Stimulated activated CD4-positive, alpha-beta T cell treated with anti-CD3 and anti-CD28 coated beads, TNF-alpha, amount 100 ng/mL, for 1 hour (primary cell): ENCODE results near the gene MRPL52.
"Not testable (repeated sequence)": the region's sequence is repeated elsewhere in the genome, so short reads cannot be mapped to it uniquely, and the experiment has no call there.

Experiments used
- DNase-seq, 3 donors: peaks; one replicate each; pipeline ENCODE4 v3.0.0-alpha.2; 2020; ENCODE audit warnings: low read depth in 3 of 3, low spot score in 1 of 3

The MRPL52 gene

GRCh38 chr14:22829661-22830442, at the start of gene MRPL52:
Gene MRPL52, plus strand, starts transcription at chr14:22829887. Its CDS starts 26 bp downstream, at chr14:22829913.
- peak; percentile 77 to 81 (median 78) for DNase-seq

DNA sequence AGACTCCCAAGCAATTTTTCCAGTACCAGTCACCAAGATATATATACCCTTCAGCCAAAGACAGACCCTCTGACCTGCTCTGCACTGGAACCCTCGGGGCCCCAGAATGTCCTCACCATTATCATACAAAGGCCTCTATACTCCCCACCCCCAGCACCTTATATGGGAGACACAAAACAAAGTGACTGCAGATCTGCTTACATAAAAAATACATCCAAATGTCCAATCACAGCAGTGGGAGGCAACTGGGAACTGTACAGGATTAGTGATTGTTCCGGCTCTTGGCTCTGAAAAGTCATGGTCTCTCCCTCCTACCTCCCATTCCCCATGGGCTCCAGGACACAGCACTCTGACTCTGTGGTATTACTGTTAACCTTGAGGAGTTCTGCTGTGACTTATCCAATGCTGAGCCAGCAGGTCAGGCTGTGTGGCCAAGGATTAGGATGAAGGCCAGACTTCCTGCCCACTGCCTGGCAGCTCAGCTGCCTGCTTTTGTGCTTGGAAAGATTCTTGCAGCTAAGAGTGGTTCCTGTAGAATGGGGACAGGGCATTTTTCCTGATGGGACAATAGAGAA, 49.5 kb upstream of the MRPL52 start:
- DNase-seq = no peak

DNA sequence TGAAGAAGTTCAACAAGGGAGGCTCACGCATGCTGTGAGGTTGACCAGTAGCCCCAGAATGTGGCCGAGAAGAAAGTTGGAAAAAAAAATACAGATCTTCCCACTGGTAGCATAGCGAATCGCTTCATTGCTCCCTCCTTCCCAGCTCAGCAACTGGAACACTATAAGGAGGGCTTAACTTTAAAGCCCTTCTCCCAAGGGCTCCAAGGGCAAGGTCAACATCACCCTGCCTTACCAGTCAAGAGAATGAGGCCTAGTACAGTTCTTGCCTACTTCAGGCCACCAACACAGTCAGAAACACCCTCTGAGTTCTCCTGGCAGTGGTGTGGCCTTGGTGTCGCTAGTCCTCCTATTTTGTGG, 48.8 kb upstream of the MRPL52 start:
- no peak for DNase-seq

DNA sequence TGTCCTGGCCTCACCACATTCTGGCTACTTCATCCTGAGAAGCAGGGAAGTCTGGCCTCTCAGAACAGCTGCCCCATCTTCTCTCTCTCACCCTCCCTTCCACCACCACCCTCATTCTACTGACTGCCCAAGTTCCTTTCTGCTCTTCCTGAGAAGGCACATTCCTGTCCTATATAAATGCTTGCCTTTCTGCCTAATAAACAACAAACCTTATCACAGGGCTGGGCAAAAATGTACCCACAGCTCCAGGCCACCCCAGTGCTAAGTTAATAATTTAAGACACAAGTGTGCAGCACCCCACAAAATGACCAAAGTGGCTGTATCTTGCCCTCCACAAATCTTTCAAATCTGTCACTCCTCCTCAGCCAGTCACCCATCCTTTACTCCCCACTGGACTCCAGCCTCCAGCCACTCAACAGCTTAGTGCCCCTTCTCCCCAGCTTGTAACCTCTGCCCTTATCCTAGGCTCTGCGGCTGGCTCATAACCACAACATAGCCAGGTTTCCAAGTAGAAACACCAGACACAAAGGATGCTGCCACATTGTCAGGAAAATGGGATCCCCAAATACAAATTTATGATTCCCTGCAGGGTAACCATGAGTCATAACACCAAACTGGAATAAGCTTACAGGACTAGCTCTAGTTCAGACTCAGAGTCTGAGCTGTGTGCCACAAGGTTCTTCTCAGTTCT, 48.2 kb upstream of the MRPL52 start:
- DNase-seq = no peak

- DNase-seq = no peak
Observed at GRCh38 chr14:22786685-22787084, 43.0 kb upstream of the MRPL52 start.

DNA sequence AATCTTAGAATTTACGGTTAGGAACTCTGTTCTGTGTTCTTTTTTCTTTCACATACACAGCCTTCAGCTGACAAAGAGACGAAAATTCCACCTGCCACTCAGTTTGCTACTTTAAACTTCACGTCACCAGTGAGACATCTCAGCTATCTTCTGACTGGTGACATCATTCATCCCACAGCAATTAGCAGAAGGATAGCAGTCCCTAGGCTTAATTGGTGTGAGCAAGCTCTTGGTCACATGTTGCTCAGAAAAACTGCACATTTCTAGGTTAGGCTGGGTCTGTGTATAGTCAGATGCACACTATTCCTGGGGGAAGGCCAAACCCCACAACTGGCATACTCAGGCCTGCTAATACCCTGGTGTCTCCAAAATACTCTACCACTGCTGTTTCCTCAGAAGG, 38.4 kb upstream of the MRPL52 start:
- no peak for DNase-seq

DNA sequence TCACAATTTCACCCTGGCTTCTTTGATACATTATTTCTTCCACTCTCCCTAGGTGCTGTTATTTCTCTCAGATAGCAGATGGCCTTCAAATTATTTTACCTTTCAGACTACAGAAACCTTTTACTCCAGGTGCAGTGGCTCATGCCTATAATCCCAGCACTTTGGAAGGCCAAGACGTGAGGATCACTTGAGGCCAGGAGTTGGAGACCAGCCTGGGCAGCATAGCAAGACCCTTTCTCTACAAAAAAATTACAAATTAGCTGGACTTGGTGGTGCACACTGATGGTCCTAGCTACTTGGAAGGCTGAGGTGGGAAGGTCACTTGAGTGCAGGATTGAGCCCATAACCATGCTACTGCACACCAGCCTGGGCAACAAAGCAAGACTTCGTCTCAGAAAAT, 37.5 kb upstream of the MRPL52 start:
- no peak for DNase-seq

- DNase-seq = not testable (repeated sequence)
Observed at GRCh38 chr14:22793550-22793949, 36.1 kb upstream of the MRPL52 start.

GRCh38 chr14:22793976-22794375, 35.7 kb upstream of the MRPL52 start:
- no peak for DNase-seq

DNA sequence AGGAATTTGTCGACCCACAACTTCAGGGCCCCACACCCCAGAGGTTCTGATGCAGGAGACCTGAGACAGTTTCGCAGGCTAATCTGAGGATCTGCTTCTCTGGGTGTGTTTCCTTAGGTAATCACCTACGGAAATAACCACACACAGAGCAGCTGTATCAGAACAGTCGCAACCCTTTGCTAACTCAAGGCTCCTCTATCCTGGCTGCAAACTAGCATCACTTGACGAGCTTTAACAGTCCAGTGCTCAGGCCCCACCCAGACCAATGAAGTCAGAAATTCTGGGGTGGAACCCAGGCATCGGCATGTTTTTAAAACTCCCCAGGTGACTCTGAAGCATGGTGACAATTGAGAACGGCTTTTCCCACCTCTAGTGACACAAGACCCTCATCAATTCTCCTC, 35.1 kb upstream of the MRPL52 start:
- no peak for DNase-seq

- no peak for DNase-seq
Observed at GRCh38 chr14:22796087-22796707, 33.5 kb upstream of the MRPL52 start.

DNA sequence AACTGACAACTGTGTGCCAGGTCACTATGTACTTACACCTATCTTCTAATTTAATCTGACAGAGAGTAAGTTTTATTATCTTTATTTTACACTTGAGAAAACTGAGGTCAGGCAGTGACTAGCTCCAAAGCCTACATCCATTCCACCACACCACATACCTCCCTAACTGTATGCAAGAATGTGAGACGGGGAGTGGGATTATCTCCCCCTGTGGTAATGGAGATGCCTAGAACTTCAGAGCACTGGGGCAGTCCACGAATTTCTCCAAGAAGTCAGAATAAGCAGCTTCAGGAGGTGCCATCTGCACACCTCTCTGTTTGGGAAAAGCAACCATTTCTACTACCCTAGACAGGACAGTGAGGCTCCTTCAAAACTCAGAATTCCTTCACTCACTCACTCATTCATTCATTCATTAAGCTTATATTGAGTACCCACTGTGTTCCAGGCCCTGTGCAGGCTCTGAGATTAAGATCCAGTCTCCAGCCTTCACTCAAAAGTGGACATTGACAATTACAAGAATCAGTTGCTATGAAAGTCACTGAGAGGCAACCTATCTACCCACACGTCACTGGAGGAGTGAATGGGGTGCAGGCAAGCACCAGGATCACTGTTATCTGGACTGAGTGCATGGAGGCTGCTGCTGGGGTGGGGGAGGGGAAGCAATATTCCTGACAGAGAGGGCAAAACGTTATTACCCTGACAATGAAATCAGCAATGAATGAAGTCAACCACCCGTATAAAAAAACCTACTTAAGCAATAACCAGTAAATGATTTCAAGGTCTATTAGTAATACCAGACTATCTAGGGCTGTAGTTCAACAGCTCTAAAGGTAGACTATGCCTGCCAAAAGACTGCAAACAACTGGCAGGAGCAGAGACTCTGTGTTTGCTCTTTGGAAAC, 32.4 kb upstream of the MRPL52 start:
- DNase-seq = no peak

DNA sequence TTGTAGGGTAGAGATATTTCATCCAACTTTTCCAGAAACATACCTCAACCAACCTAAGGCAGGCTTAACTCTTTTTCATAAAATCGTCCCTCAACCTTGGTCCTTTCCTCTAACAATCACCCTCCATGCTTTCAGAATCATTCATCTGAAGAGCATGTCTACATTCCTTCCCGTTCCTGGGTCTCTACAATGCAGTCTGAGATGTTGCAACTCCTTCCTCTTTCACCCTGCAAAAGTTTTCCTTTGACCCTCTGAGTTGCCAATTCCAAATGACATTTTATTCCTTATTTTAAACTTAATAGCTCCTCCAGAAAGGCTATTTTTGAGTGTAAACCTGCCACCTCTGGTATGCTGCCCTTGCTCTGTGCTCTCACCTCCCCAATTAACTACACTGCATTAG, 31.2 kb upstream of the MRPL52 start:
- DNase-seq = no peak

GRCh38 chr14:22800346-22800745, 29.3 kb upstream of the MRPL52 start:
- DNase-seq = no peak

GRCh38 chr14:22801716-22802115, 28.0 kb upstream of the MRPL52 start:
- no peak for DNase-seq

- DNase-seq = no peak
Observed at GRCh38 chr14:22802860-22803686, 26.6 kb upstream of the MRPL52 start.

DNA sequence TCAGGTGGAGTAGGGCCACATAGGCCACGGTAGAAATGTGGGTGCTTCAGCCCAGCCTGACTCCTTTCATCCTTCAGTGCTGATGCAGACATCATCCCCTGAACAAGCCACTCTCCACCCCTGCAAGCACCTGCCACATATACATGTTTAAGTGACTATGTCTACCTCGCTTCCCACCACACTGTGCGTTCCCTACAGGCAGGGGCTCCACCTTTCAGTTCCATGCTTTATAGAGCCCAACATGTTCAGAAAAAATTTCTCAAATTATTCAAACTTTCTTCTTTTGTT, 26.1 kb upstream of the MRPL52 start:
- DNase-seq = no peak

DNA sequence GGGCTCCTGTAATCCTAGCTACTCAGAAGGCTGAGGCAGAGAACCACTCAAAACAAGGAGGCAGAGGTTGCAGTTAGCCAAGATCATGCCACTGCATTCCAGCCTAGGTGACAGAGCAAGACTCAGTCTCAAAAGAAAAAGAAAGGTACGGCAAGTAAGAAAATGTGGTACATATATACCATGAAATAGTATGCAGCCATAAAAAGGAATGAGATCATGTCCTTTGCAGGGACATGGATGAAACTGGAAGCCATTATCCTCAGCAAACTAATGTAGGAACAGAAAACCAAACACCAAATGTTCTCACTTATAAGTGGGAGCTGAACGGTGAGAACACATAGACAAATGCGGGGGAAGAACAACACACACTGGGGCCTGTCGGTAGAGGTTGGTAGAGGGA, 24.5 kb upstream of the MRPL52 start:
- DNase-seq = not testable (repeated sequence)

- DNase-seq = no peak
Observed at GRCh38 chr14:22807432-22808087, 22.1 kb upstream of the MRPL52 start.
